ENCODE data around the gene ZC2HC1B.

DNA sequence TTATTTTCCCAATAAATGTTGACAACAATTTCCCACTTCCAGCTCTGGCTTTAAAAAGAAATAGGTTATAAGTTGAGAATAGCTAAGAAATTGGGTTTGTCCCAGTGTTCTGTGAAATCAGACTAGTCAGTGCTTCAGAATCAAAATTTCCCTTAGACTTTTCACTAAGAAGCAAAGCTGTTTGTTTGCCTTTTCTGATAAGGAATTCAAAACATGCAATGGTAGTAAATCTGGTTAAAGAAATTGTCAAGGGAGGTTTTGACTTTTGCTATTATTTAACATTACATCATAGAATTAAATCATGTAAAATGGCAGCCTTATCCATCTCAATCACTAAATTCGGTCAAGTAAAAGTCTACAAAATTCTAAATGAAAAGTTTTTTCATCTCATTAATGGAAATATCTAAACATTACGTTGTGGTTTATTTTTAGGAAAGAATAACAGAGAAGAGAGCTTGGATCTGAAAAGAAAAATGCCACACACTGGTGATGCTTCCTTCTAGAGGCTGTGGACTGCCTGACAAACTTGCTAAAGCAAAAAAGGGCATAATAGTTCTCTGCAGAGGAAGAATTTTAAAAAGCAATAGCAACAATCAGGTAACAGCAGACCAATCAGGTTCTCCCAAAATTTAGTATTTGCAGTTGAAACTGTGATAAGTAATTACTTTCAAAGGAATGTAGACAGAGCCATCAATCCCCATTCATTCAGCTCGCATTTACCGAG is 107.4 kb downstream of the ZC2HC1B start:
- TF ChIP-seq, protein P1, sequence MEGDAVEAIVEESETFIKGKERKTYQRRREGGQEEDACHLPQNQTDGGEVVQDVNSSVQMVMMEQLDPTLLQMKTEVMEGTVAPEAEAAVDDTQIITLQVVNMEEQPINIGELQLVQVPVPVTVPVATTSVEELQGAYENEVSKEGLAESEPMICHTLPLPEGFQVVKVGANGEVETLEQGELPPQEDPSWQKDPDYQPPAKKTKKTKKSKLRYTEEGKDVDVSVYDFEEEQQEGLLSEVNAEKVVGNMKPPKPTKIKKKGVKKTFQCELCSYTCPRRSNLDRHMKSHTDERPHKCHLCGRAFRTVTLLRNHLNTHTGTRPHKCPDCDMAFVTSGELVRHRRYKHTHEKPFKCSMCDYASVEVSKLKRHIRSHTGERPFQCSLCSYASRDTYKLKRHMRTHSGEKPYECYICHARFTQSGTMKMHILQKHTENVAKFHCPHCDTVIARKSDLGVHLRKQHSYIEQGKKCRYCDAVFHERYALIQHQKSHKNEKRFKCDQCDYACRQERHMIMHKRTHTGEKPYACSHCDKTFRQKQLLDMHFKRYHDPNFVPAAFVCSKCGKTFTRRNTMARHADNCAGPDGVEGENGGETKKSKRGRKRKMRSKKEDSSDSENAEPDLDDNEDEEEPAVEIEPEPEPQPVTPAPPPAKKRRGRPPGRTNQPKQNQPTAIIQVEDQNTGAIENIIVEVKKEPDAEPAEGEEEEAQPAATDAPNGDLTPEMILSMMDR (IDR thresholded peaks at IDR 0.05; ENCODE audit: control extremely low read depth in 1 of 3, insufficient read depth in 1 of 3, low read depth in 1 of 3, low read length in 3 of 3), result no peak
- TF ChIP-seq, protein P2, sequence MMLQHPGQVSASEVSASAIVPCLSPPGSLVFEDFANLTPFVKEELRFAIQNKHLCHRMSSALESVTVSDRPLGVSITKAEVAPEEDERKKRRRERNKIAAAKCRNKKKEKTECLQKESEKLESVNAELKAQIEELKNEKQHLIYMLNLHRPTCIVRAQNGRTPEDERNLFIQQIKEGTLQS (IDR thresholded peaks at IDR 0.05; ENCODE audit: insufficient read depth, low read depth, low read length), result no peak
